ENCODE data around the gene RING1. TPM values are rescaled to one million over a fixed set of nuclear protein-coding genes. Genes with fewer than 3 reads are reported as not detected.
"Not testable (repeated sequence)": the region's sequence is repeated elsewhere in the genome, so short reads cannot be mapped to it uniquely, and the experiment has no call there.

RING1 gene
- total and polyA plus RNA-seq, 2 donors from 2014 or later, result 47.2 to 48.6 TPM

GRCh38 chr6:33216117-33216649 is 7.9 kb downstream of the RING1 start:
- DNase-seq, result no peak
- TF ChIP-seq, protein P1, sequence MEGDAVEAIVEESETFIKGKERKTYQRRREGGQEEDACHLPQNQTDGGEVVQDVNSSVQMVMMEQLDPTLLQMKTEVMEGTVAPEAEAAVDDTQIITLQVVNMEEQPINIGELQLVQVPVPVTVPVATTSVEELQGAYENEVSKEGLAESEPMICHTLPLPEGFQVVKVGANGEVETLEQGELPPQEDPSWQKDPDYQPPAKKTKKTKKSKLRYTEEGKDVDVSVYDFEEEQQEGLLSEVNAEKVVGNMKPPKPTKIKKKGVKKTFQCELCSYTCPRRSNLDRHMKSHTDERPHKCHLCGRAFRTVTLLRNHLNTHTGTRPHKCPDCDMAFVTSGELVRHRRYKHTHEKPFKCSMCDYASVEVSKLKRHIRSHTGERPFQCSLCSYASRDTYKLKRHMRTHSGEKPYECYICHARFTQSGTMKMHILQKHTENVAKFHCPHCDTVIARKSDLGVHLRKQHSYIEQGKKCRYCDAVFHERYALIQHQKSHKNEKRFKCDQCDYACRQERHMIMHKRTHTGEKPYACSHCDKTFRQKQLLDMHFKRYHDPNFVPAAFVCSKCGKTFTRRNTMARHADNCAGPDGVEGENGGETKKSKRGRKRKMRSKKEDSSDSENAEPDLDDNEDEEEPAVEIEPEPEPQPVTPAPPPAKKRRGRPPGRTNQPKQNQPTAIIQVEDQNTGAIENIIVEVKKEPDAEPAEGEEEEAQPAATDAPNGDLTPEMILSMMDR (IDR thresholded peaks at IDR 0.05; ENCODE audit: borderline replicate concordance, extremely low read depth, insufficient read depth), result no peak
- Histone ChIP-seq H3K4me3 (ENCODE audit: low read length in 3 of 3) (no peak overlapping the region), H3K9me3 (ENCODE audit: control insufficient read depth in 2 of 3, insufficient read depth in 1 of 3, low read length in 3 of 3) (no peaks in the 10 kb centered on the region), H3K27ac (ENCODE audit: low read depth in 2 of 2, low read length in 2 of 2) (no peak overlapping the region), H3K36me3 (ENCODE audit: control insufficient read depth in 2 of 3, insufficient read depth in 3 of 3, low read length in 3 of 3) (peaks cover 0 to 5% (median 0%) of the 10 kb centered on the region in 3 donors), H3K4me1 (ENCODE audit: control insufficient read depth in 2 of 3, insufficient read depth in 2 of 3, low read depth in 1 of 3, low read length in 3 of 3) (peaks cover 0 to 12% (median 4%) of the 10 kb centered on the region in 3 donors), H3K9ac (ENCODE audit: low read length in 3 of 3) (no peak overlapping the region), H3K27me3 (ENCODE audit: control insufficient read depth, insufficient read depth, low read length) (no peaks in the 10 kb centered on the region)
- FAIRE-seq, result no peak
- intact Hi-C loops (cut with DNase I), result no loop called here

GRCh38 chr6:33217246-33217645 is 8.9 kb downstream of the RING1 start:
- intact Hi-C loops (cut with DNase I), result no loop called here
- Histone ChIP-seq H3K4me3 (ENCODE audit: low read length in 3 of 3) (no peak overlapping the region), H3K9me3 (ENCODE audit: control insufficient read depth in 2 of 3, insufficient read depth in 1 of 3, low read length in 3 of 3) (no peaks in the 10 kb centered on the region), H3K9ac (ENCODE audit: low read length in 3 of 3) (no peak overlapping the region), H3K36me3 (ENCODE audit: control insufficient read depth in 2 of 3, insufficient read depth in 3 of 3, low read length in 3 of 3) (no peaks in the 10 kb centered on the region), H3K27ac (ENCODE audit: low read depth in 2 of 2, low read length in 2 of 2) (no peak overlapping the region), H3K4me1 (ENCODE audit: control insufficient read depth in 2 of 3, insufficient read depth in 2 of 3, low read depth in 1 of 3, low read length in 3 of 3) (peaks cover 0 to 12% (median 4%) of the 10 kb centered on the region in 3 donors), H3K27me3 (ENCODE audit: control insufficient read depth, insufficient read depth, low read length) (no peaks in the 10 kb centered on the region)
- FAIRE-seq (no peak), DNase-seq (peak in 1 of 5 donors; percentile 14)
- TF ChIP-seq, protein P1 (IDR thresholded peaks at IDR 0.05; ENCODE audit: borderline replicate concordance, extremely low read depth, insufficient read depth), result no peak

DNA sequence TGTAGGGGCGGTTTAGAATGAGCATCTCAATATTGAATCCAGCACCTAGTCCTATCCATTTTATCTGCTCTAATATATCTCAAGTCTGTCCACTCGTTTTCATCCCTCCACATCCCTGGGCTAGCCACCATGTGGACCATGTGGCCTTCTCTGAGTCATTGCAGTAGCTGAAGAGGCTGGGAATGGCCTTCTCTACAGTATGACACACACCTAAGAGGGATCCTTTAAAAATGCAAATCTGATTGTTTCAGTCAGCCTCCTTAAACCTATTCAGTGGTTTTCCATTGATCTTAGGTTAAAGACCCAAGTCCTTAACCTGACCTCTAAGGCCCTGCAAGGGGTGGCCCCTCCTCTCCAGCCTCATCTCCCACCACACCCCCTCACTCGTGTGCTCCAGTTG is 9.4 kb downstream of the RING1 start:
- no peaks in the 10 kb centered on the region for H3K9me3 ChIP-seq (ENCODE audit: control insufficient read depth in 2 of 3, insufficient read depth in 1 of 3, low read length in 3 of 3)
- H3K4me1 ChIP-seq (ENCODE audit: control insufficient read depth in 2 of 3, insufficient read depth in 2 of 3, low read depth in 1 of 3, low read length in 3 of 3), result peaks cover 0 to 12% (median 4%) of the 10 kb centered on the region in 3 donors
- H3K9ac ChIP-seq (ENCODE audit: low read length in 3 of 3), result no peak overlapping the region
- DNase-seq (peak in 1 of 5 donors; percentile 11), FAIRE-seq (no peak)
- H3K36me3 ChIP-seq (ENCODE audit: control insufficient read depth in 2 of 3, insufficient read depth in 3 of 3, low read length in 3 of 3), result no peaks in the 10 kb centered on the region
- H3K27me3 ChIP-seq (ENCODE audit: control insufficient read depth, insufficient read depth, low read length), result no peaks in the 10 kb centered on the region
- TF ChIP-seq, protein P1 (IDR thresholded peaks at IDR 0.05; ENCODE audit: borderline replicate concordance, extremely low read depth, insufficient read depth), result no peak
- no peak overlapping the region for H3K27ac ChIP-seq (ENCODE audit: low read depth in 2 of 2, low read length in 2 of 2)
- H3K4me3 ChIP-seq (ENCODE audit: low read length in 3 of 3), result no peak overlapping the region
- intact Hi-C loops (cut with DNase I), result no loop called here

DNA sequence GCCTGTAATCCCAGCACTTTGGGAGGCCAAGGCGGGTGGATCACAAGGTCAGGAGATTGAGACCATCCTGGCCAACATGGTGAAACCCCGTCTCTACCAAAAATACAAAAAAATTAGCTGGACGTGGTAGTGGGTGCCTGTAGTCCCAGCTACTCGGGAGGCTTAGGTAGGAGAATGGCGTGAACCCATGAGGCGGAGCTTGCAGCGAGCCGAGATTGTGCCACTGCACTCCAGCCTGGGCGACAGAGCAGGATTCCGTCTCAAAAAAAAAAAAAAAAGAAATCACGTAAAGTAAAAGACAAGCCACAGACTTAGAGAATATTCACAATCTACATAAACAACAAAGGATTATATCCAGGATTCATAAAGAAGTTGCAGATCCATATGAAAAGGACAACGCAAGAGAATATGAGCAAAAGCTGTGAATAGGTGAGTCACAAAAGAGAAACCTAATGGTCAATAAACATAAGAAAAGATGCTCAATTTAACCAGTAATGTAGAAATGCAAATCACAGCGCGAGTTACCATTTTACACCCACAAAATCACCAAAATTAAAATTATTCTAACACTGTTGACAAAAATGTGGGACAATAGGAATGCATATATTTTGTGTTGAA is 18.3 kb downstream of the RING1 start:
- H3K36me3 ChIP-seq (ENCODE audit: control insufficient read depth in 2 of 3, insufficient read depth in 3 of 3, low read length in 3 of 3); DNase-seq; H3K27me3 ChIP-seq (ENCODE audit: control insufficient read depth, insufficient read depth, low read length); H3K27ac ChIP-seq (ENCODE audit: low read depth in 2 of 2, low read length in 2 of 2); H3K9me3 ChIP-seq (ENCODE audit: control insufficient read depth in 2 of 3, insufficient read depth in 1 of 3, low read length in 3 of 3); H3K4me1 ChIP-seq (ENCODE audit: control insufficient read depth in 2 of 3, insufficient read depth in 2 of 3, low read depth in 1 of 3, low read length in 3 of 3); FAIRE-seq; H3K4me3 ChIP-seq (ENCODE audit: low read length in 3 of 3); H3K9ac ChIP-seq (ENCODE audit: low read length in 3 of 3); intact Hi-C loops (cut with DNase I): not testable (repeated sequence)
